WTC11 (cell line): Measurements from ENCODE around the gene KIRREL3. TPM values are rescaled to one million over a fixed set of nuclear protein-coding genes. Genes with fewer than 3 reads are reported as not detected.

Experiments
- ATAC-seq: fragments of 200-7000 bp; cut with Tn5 transposase; 2 replicates; pipeline ENCODE4 v1.10.0; 2021; ENCODE audit warnings: mild to moderate bottlenecking, moderate library complexity
- CTCF ChIA-PET: fragments of 300-600 bp; sonication (Branson Sonifier 250); formaldehyde crosslinking; loops from one replicate; lab custom pipeline; 2021; ENCODE audit warnings: antibody characterized with exemption; lab: Charles Lee
- POLR2A ChIA-PET: fragments of 350-600 bp; sonication (Branson Sonifier 250); formaldehyde crosslinking; loops from one replicate; lab custom pipeline; 2021; ENCODE audit warnings: antibody characterized with exemption; lab: Charles Lee
- DNase-seq: peaks from one replicate; pipeline ENCODE4 v3.0.0; 2021; ENCODE audit warnings: low spot score
- H3K27ac Mint-ChIP-seq: 2 replicates; pipeline ENCODE4 v1.8.0; 2021; ENCODE audit warnings: mixed read lengths
- H3K27me3 Mint-ChIP-seq: 2 replicates; pipeline ENCODE4 v1.8.0; 2021; ENCODE audit warnings: low read depth, mild to moderate bottlenecking, moderate library complexity, mixed read lengths
- H3K36me3 Mint-ChIP-seq: 2 replicates; pipeline ENCODE4 v1.8.0; 2021; ENCODE audit warnings: mixed read lengths
- H3K4me1 Mint-ChIP-seq: 2 replicates; pipeline ENCODE4 v1.8.0; 2022; ENCODE audit warnings: mixed read lengths
- H3K4me3 Mint-ChIP-seq: 2 replicates; pipeline ENCODE4 v1.8.0; 2021; ENCODE audit warnings: mild to moderate bottlenecking, moderate library complexity, mixed read lengths
- H3K9me3 Mint-ChIP-seq: 2 replicates; pipeline ENCODE4 v1.8.0; 2021; ENCODE audit warnings: mixed read lengths
- AFF4 ChIP-seq: sonication (generic); formaldehyde crosslinking; IDR thresholded peaks from 2 replicates; pipeline ENCODE4 v1.8.1; 2023; ENCODE audit warnings: mild to moderate bottlenecking, missing genetic modification reagents, borderline replicate concordance
- ATF2 ChIP-seq: sonication (generic); formaldehyde crosslinking; IDR thresholded peaks from 2 replicates; pipeline ENCODE4 v1.8.1; 2022; ENCODE audit warnings: low read depth, missing genetic modification reagents, borderline replicate concordance
- E2F5 ChIP-seq: sonication (generic); formaldehyde crosslinking; IDR thresholded peaks from 2 replicates; pipeline ENCODE4 v1.8.1; 2022; ENCODE audit warnings: mild to moderate bottlenecking, moderate library complexity, missing genetic modification reagents
- ERG ChIP-seq: fragments of 250-450 bp; sonication (Bioruptor Pico); IDR thresholded peaks from 2 replicates; pipeline ENCODE4 v1.8.0; 2021; ENCODE audit warnings: mild to moderate bottlenecking
- FOXJ3 ChIP-seq: sonication (generic); formaldehyde crosslinking; IDR thresholded peaks from 2 replicates; pipeline ENCODE4 v1.9.0; 2021; ENCODE audit warnings: missing genetic modification reagents, mild to moderate bottlenecking, borderline replicate concordance
- FOXP1 ChIP-seq: sonication (generic); formaldehyde crosslinking; IDR thresholded peaks from 2 replicates; pipeline ENCODE4 v1.8.0; 2022; ENCODE audit warnings: missing genetic modification reagents, mild to moderate bottlenecking, moderate library complexity, borderline replicate concordance
- KAT7 ChIP-seq: sonication (generic); formaldehyde crosslinking; IDR thresholded peaks from 2 replicates; pipeline ENCODE4 v1.8.1; 2023; ENCODE audit warnings: missing genetic modification reagents, mild to moderate bottlenecking, borderline replicate concordance
- NFATC4 ChIP-seq: fragments of 250-450 bp; sonication (Bioruptor Pico); IDR thresholded peaks from 2 replicates; pipeline ENCODE4 v1.9.0; 2021; ENCODE audit warnings: mild to moderate bottlenecking
- NR2C2 ChIP-seq: sonication (generic); formaldehyde crosslinking; IDR thresholded peaks from 2 replicates; pipeline ENCODE4 v1.8.0; 2022; ENCODE audit warnings: mild to moderate bottlenecking, missing genetic modification reagents
- RORB ChIP-seq: fragments of 250-450 bp; sonication (Bioruptor Pico); IDR thresholded peaks from 2 replicates; pipeline ENCODE4 v1.9.0; 2021; ENCODE audit warnings: mild to moderate bottlenecking
- SMAD4 ChIP-seq: sonication (generic); formaldehyde crosslinking; IDR thresholded peaks from 2 replicates; pipeline ENCODE4 v1.8.0; 2022; ENCODE audit warnings: mild to moderate bottlenecking, missing genetic modification reagents
- SOX15 ChIP-seq: fragments of 250-450 bp; sonication (Bioruptor Pico); IDR thresholded peaks from 2 replicates; pipeline ENCODE4 v1.9.0; 2021; ENCODE audit warnings: mild to moderate bottlenecking
- STAT6 ChIP-seq: sonication (generic); formaldehyde crosslinking; conservative IDR thresholded peaks from 2 replicates; pipeline ENCODE4 v1.8.1; 2023; ENCODE audit warnings: mild to moderate bottlenecking, low read depth, missing genetic modification reagents, moderate library complexity
- TP53 ChIP-seq: sonication (generic); formaldehyde crosslinking; IDR thresholded peaks from 2 replicates; pipeline ENCODE4 v1.8.1; 2023; ENCODE audit warnings: mild to moderate bottlenecking, missing genetic modification reagents
- USF2 ChIP-seq: sonication (generic); formaldehyde crosslinking; IDR thresholded peaks from 2 replicates; pipeline ENCODE4 v1.8.1; 2023; ENCODE audit warnings: mild to moderate bottlenecking, missing genetic modification reagents, moderate library complexity
- ZNF219 ChIP-seq: sonication (generic); formaldehyde crosslinking; IDR thresholded peaks from 2 replicates; pipeline ENCODE4 v1.8.0; 2023; ENCODE audit warnings: missing genetic modification reagents, mild to moderate bottlenecking, borderline replicate concordance
- ZNF396 ChIP-seq: fragments of 250-450 bp; sonication (Bioruptor Pico); IDR thresholded peaks from 2 replicates; pipeline ENCODE4 v1.8.0; 2021; ENCODE audit warnings: mild to moderate bottlenecking, moderate library complexity, borderline replicate concordance
- ZNF416 ChIP-seq: fragments of 250-450 bp; sonication (Bioruptor Pico); IDR thresholded peaks from 2 replicates; pipeline ENCODE4 v1.9.0; 2021; ENCODE audit warnings: mild to moderate bottlenecking, inconsistent platforms
- total RNA-seq: library from RNA; stranded (reverse); gene quantifications from 3 replicates; pipeline ENCODE4 v1.2.3, GENCODE V29; 2021

KIRREL3 gene
- total RNA-seq, 1 experiment from 2014 or later: 0.59 TPM

- ATAC-seq: no peak
- H3K9me3 Mint-ChIP-seq: peaks cover 5% of the 10 kb centered on the region
- POLR2A ChIA-PET: no interaction called here
- H3K27me3 Mint-ChIP-seq: no peaks in the 10 kb centered on the region; the same call in none of the 2 replicates
- H3K4me1 Mint-ChIP-seq: peaks cover 10% of the 10 kb centered on the region; the same call in 1 of the 2 replicates
- TF ChIP-seq SMAD4 (CRISPR knock-in tag): no peak
- no peak for TF ChIP-seq FOXP1 (CRISPR knock-in tag)
- TF ChIP-seq AFF4 (CRISPR knock-in tag): no peak
- TF ChIP-seq RORB (CRISPR knock-in tag): no peak
- no peak for TF ChIP-seq TP53 (CRISPR knock-in tag)
- no peak for TF ChIP-seq NFATC4 (CRISPR knock-in tag)
- no peak for TF ChIP-seq ZNF396
- no peak for TF ChIP-seq STAT6 (CRISPR knock-in tag)
- TF ChIP-seq ATF2 (CRISPR knock-in tag): no peak
- no peak for TF ChIP-seq ZNF416 (CRISPR knock-in tag)
- TF ChIP-seq NR2C2 (CRISPR knock-in tag): no peak
- no peak for TF ChIP-seq ERG (CRISPR knock-in tag)
- no peak for TF ChIP-seq KAT7 (CRISPR knock-in tag)
- TF ChIP-seq ZNF219: no peak
- no peak for TF ChIP-seq SOX15 (CRISPR knock-in tag)
- no peak for TF ChIP-seq E2F5 (CRISPR knock-in tag)
- no peak for TF ChIP-seq FOXJ3 (CRISPR knock-in tag)
- no peak for TF ChIP-seq USF2 (CRISPR knock-in tag)
- DNase-seq: no peak
- CTCF ChIA-PET: interaction anchor here (1.0 to 5.0 kb wide), 2 partner anchors 20 to 272 kb away, joined by 4 to 43 read pairs; no protein-coding TSS in a partner anchor
- no peak overlapping the region for H3K4me3 Mint-ChIP-seq
- no peak overlapping the region for H3K27ac Mint-ChIP-seq
- H3K36me3 Mint-ChIP-seq: peaks cover 4% of the 10 kb centered on the region
These were observed 11.9 kb downstream of the KIRREL3 start for GRCh38 chr11:126988655-126989054.
